Measurements from ENCODE around the gene LIG1. TPM values are rescaled to one million over a fixed set of nuclear protein-coding genes. Genes with fewer than 3 reads are reported as not detected.

Gene LIG1
- total RNA-seq, 2 donors from 2014 or later: 3.1 to 4.2 TPM

- Histone ChIP-seq H3K27ac (no peak overlapping the region), H3K9me3 (no peaks in the 10 kb centered on the region), H3K4me1 (peaks cover 0 to 14% of the 10 kb centered on the region in 2 donors), H3K36me3 (no peaks in the 10 kb centered on the region), H3K27me3 (no peaks in the 10 kb centered on the region), H3K4me3 (no peak overlapping the region)
- no peak for DNase-seq (ENCODE audit: low spot score)
- TF ChIP-seq CTCF (IDR thresholded peaks at IDR 0.05): no peak
Observed at GRCh38 chr19:48194844-48195830, 25.0 kb upstream of the LIG1 start.

GRCh38 chr19:48194041-48194843 lies 24.1 kb upstream of the LIG1 start:
- DNase-seq (ENCODE audit: low spot score): no peak
- TF ChIP-seq CTCF (IDR thresholded peaks at IDR 0.05): peak; percentile 16 to 56
- H3K27ac ChIP-seq: no peak overlapping the region
- no peak overlapping the region for H3K4me3 ChIP-seq
- no peaks in the 10 kb centered on the region for H3K9me3 ChIP-seq
- no peaks in the 10 kb centered on the region for H3K36me3 ChIP-seq
- H3K4me1 ChIP-seq: peaks cover 0 to 14% of the 10 kb centered on the region in 2 donors
- no peaks in the 10 kb centered on the region for H3K27me3 ChIP-seq

- Histone ChIP-seq H3K4me1 (peaks cover 0 to 14% of the 10 kb centered on the region in 2 donors), H3K27me3 (no peaks in the 10 kb centered on the region), H3K4me3 (no peak overlapping the region), H3K9me3 (no peaks in the 10 kb centered on the region), H3K27ac (no peak overlapping the region), H3K36me3 (no peaks in the 10 kb centered on the region)
- no peak for DNase-seq (ENCODE audit: low spot score)
- no peak for TF ChIP-seq CTCF (IDR thresholded peaks at IDR 0.05)
Observed at GRCh38 chr19:48192750-48193149, 22.6 kb upstream of the LIG1 start.

GRCh38 chr19:48190885-48191284 lies 20.7 kb upstream of the LIG1 start:
- Histone ChIP-seq H3K4me1 (no peaks in the 10 kb centered on the region), H3K4me3 (no peak overlapping the region), H3K27me3 (no peaks in the 10 kb centered on the region), H3K27ac (no peak overlapping the region), H3K9me3 (no peaks in the 10 kb centered on the region), H3K36me3 (no peaks in the 10 kb centered on the region)
- no peak for TF ChIP-seq CTCF (IDR thresholded peaks at IDR 0.05)
- no peak for DNase-seq (ENCODE audit: low spot score)

- Histone ChIP-seq H3K27me3 (no peaks in the 10 kb centered on the region), H3K27ac (no peak overlapping the region), H3K4me1 (no peaks in the 10 kb centered on the region), H3K36me3 (no peaks in the 10 kb centered on the region), H3K4me3 (no peak overlapping the region), H3K9me3 (no peaks in the 10 kb centered on the region)
- TF ChIP-seq CTCF (IDR thresholded peaks at IDR 0.05): no peak
- no peak for DNase-seq (ENCODE audit: low spot score)
Observed at GRCh38 chr19:48190288-48190884, 20.2 kb upstream of the LIG1 start.
